HepG2 (cell line): ENCODE results near the gene CCDC106. TPM values are rescaled to one million over a fixed set of nuclear protein-coding genes. Genes with fewer than 3 reads are reported as not detected.

Experiments used
- ARID5B ChIP-seq: IDR thresholded peaks from 2 replicates; pipeline ENCODE4 v1.4.0; 2020; ENCODE audit warnings: mild to moderate bottlenecking, missing genetic modification reagents
- ATF2 ChIP-seq: sonication (generic); formaldehyde crosslinking; IDR thresholded peaks from 2 replicates; pipeline ENCODE4 v1.4.0; 2020; ENCODE audit warnings: missing genetic modification reagents
- CTCF ChIP-seq: sonication (generic); formaldehyde crosslinking; IDR thresholded peaks from 2 replicates; pipeline ENCODE4 v1.5.0; 2020; ENCODE audit warnings: mild to moderate bottlenecking, missing genetic modification reagents, moderate library complexity
- MAX ChIP-seq: IDR thresholded peaks from 2 replicates; pipeline ENCODE4 v1.6.1; 2012; ENCODE audit warnings: inconsistent platforms
- MNT ChIP-seq: fragments of 450-650 bp; IDR thresholded peaks from 2 replicates; pipeline ENCODE4 v1.6.1; 2016
- RBM39 ChIP-seq: fragments of 200-400 bp; formaldehyde crosslinking; IDR thresholded peaks from one replicate; pipeline ENCODE4 v1.6.1; 2018; ENCODE audit warnings: antibody characterized with exemption, mild to moderate bottlenecking, low read depth, low read length; ENCODE audit not compliant: poor library complexity, severe bottlenecking
- ZFX ChIP-seq: sonication (generic); formaldehyde crosslinking; IDR thresholded peaks from 2 replicates; pipeline ENCODE4 v1.4.0; 2020; ENCODE audit warnings: mild to moderate bottlenecking, low read depth, missing genetic modification reagents, moderate library complexity
- ZNF407 ChIP-seq: sonication (generic); formaldehyde crosslinking; IDR thresholded peaks from one replicate; pipeline ENCODE4 v1.5.1; 2020; ENCODE audit warnings: mild to moderate bottlenecking, missing genetic modification reagents; ENCODE audit errors: not compliant biosample characterization
- ZNF543 ChIP-seq: sonication (generic); formaldehyde crosslinking; IDR thresholded peaks from 2 replicates; pipeline ENCODE4 v1.4.0; 2020; ENCODE audit warnings: mild to moderate bottlenecking, missing genetic modification reagents
- polyA plus RNA-seq, 8 experiments: library from polyadenylated mRNA; depleted of rRNA in 3 of 8; stranded (reverse) in 7 of 8; unstranded in 1 of 8; fragments of >200 nt; fragmentation: Illumina TruSeq in 4 of 8; extraction: Trizol in 4 of 8; gene quantifications; 2 replicates each; pipeline versions ENCODE4 v1.2.1 to v1.2.3, GENCODE V29; 2011 to 2016; ENCODE audit warnings: low read depth in 4 of 8, missing spikeins in 1 of 8, mixed read lengths in 1 of 8; ENCODE audit not compliant: insufficient read depth in 1 of 8
- total RNA-seq, 5 experiments: library from RNA; depleted of rRNA; stranded (reverse); fragments of >200 nt; fragmentation: Illumina TruSeq; extraction: Trizol; gene quantifications; 2 replicates each; pipeline ENCODE4 v1.2.3, GENCODE V29; 2016; ENCODE audit warnings: low read depth in 1 of 5

CCDC106 gene
- total and polyA plus RNA-seq, 2 of the 13 experiments (the other 11 are each of a cell fraction or from before 2014, with no cell fraction given), result 4.7 to 8.8 TPM

GRCh38 chr19:55640577-55641425 is 7.2 kb upstream of the CCDC106 start, which contains the start of gene ZNF580 (continued):
- TF ChIP-seq ZNF407 (CRISPR knock-in tag), result no peak
- peak; percentile 21 for TF ChIP-seq ARID5B
- TF ChIP-seq MAX, result no peak; the same call in none of the 2 replicates
- peak; percentile 35; the same call in 1 of the 2 replicates for TF ChIP-seq ZNF543 (CRISPR knock-in tag)
- TF ChIP-seq MNT, result no peak
- TF ChIP-seq CTCF (CRISPR knock-in tag), result no peak
- peak; percentile 78 for TF ChIP-seq ZFX (CRISPR knock-in tag)
- no peak for TF ChIP-seq ATF2
- peak; percentile 65 for TF ChIP-seq RBM39
